Epithelial cell of proximal tubule (primary cell): ENCODE measurements around the gene VAC14. TPM values are rescaled to one million over a fixed set of nuclear protein-coding genes. Genes with fewer than 3 reads are reported as not detected.

ENCODE experiments used
- DNase-seq: peaks from one replicate; pipeline ENCODE4 v3.0.0-alpha.2; 2011; ENCODE audit warnings: low read depth
- H3K4me3 ChIP-seq: 2 replicates; pipeline ENCODE4 v1.5.1; 2011; ENCODE audit warnings: low read depth, mild to moderate bottlenecking, low read length
- total RNA-seq: library from RNA; depleted of rRNA; stranded (reverse); fragments of >200 nt; gene quantifications from 2 replicates; pipeline ENCODE4 v1.2.3, GENCODE V29; 2015
- TF ChIP-seq, protein P1 (sequence below): conservative IDR thresholded peaks from 2 replicates; pipeline ENCODE4 v1.5.1; 2012; ENCODE audit warnings: low read depth, mild to moderate bottlenecking, low read length

Gene VAC14
- total RNA-seq, 1 donor from 2014 or later = 32.5 TPM

DNA sequence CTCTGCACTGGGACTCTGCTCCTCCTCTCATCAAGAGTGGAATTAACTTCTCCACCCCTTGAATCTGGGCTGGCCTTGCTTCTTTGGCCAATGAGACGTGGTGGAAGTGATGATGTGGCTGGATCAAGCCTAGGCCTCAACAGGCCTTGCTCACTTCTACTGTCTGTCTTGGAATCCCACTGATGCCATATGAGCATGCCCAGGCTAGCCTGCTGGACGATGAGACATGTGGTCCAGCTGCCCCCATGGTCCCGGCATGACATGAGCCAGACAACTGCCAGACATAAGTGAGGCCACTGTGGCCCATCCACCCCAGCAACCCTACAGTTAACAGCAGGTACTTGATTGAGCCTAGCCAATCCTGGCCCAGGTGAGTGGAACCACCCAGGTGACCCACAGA, 18.7 kb downstream of the VAC14 start:
- DNase-seq = no peak
- TF ChIP-seq, protein P1, sequence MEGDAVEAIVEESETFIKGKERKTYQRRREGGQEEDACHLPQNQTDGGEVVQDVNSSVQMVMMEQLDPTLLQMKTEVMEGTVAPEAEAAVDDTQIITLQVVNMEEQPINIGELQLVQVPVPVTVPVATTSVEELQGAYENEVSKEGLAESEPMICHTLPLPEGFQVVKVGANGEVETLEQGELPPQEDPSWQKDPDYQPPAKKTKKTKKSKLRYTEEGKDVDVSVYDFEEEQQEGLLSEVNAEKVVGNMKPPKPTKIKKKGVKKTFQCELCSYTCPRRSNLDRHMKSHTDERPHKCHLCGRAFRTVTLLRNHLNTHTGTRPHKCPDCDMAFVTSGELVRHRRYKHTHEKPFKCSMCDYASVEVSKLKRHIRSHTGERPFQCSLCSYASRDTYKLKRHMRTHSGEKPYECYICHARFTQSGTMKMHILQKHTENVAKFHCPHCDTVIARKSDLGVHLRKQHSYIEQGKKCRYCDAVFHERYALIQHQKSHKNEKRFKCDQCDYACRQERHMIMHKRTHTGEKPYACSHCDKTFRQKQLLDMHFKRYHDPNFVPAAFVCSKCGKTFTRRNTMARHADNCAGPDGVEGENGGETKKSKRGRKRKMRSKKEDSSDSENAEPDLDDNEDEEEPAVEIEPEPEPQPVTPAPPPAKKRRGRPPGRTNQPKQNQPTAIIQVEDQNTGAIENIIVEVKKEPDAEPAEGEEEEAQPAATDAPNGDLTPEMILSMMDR = no peak
- H3K4me3 ChIP-seq = no peak overlapping the region

DNA sequence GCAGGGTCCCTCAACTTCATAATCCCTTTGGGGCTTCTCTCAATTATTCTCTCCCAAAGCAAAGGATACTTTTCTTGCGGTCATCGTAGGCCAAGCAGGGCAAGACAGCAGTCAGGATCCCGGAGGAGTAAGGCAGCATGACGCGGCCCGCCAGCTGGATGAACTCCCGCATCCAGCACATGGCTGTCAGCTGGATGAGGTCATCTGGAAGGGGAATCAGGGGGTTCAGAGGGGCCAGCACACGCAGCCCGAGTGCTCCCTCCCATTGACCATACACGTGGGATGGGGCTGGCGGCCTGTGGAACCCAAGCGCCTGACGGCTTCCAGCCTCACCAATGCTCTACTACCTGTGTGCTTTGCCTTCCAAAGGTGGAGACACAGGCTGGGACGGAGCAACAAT, 19.2 kb downstream of the VAC14 start:
- H3K4me3 ChIP-seq = no peak overlapping the region
- TF ChIP-seq, protein P1 = no peak
- DNase-seq = no peak

DNA sequence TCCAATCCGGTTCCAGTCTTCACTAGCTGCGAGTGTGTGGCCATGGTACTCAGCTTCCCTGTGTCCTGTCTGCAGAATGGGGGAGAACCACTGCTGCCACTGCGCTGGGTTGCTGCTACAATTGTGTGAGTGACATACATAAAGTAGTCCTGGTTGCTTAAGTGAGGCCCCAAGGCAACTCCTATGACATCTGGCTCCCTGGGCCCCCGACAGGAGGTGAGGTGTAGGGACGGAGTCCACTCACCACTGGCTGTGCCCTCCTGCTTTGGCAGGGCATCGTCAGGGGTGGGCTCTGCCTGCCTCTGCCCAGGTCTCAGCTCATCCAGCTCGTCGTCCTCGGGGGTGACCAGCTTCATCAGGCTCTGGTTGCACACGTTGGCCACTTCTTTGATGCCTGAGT, 20.4 kb downstream of the VAC14 start:
- TF ChIP-seq, protein P1 = no peak
- no peak for DNase-seq
- H3K4me3 ChIP-seq = no peak overlapping the region

DNA sequence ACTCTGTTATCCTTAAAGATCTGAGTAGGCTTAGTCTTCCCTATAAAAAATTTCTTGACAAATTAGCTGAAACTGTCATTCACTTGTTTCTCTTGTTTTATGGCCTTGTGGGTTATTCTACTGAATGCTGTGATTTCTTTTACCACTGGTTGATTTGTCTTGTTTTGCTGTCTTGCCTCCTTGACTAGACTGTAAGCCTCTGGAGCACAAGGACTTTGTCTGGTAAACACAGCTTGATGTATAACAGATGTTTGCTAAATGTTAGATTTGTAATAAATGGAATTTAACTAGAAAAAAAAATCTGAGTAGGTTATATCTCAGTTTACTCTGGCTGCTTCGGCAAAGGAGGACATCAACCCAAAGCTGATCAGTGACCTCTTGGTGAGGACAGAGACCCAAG, 21.6 kb downstream of the VAC14 start:
- TF ChIP-seq, protein P1 = no peak
- no peak for DNase-seq
- H3K4me3 ChIP-seq = no peak overlapping the region

DNA sequence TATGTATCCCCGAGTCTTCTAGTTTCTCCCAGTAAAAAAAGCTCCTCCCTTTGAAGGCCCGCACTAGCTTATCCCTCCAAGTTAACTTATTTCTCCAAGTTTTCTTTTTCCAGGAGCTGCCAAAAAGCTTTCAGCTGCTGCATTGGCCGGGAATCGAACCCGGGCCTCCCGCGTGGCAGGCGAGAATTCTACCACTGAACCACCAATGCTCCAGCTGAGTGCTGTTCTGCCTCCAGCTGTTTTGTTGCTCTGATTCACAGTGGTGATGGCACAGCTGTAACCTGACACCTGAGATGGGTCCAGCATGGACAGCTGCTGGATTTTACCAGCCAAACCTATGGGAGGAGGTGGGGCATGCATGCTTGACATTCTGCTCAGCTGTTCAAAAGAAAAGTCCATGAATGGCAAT, 22.1 kb downstream of the VAC14 start:
- DNase-seq = no peak
- TF ChIP-seq, protein P1 = no peak
- no peak overlapping the region for H3K4me3 ChIP-seq

DNA sequence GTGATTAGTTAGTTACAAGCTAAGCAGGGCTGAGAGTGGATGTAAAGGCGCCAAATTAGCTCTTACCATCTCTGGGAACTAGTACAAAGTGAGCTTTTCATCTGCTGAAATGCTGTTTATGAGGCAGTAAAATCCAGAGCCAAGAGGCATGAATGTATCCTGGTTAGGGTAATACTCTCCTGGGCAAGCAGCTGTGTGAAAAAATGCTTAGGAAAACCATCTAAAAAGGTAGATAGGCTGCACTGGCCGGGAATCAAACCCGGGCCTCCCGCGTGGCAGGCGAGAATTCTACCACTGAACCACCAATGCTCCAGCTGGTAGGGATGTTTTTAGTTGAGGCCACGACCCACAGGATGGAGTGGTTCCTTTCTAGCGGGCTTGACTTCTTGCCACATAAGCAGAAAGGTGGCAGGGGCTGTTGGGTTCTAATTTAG, 23.0 kb downstream of the VAC14 start:
- DNase-seq = no peak
- TF ChIP-seq, protein P1 = no peak
- no peak overlapping the region for H3K4me3 ChIP-seq

DNA sequence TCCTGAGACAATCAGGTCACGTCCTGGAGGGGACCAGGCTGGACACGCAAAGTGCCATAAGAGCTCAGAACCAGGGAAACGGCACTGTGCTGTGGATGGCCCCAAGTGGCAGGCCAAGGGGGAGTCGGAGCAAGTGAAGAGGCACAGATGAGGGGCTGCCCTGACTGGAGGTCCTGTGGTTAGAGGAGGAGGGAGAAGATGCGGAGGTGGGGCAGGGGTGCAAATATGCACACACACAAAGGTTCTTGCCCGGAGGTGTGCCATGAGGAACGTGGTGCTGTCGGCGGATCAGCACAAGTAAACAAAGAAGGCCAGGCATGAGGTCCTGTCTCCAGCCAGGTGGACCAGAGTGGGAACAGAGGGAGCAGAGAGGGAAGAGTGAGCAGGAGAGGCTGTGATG, 23.5 kb downstream of the VAC14 start:
- H3K4me3 ChIP-seq = no peak overlapping the region
- no peak for DNase-seq
- TF ChIP-seq, protein P1 = no peak
